G401.6 (cell line): Measurements from ENCODE around the gene ZC3H10.

ENCODE experiments used
- FAIRE-seq: peaks from 2 replicates; lab custom pipeline; 2012; peaks lifted over from hg19 to GRCh38; lab: Jason Lieb, UNC

ZC3H10 gene

GRCh38 chr12:56127888-56128669 lies 10.0 kb downstream of the ZC3H10 start, which contains the start of gene ESYT1:
ESYT1 (plus strand) TSS chr12:56128267; CDS start chr12:56128320, 53 bp downstream.
- FAIRE-seq, result peak; percentile 99

- FAIRE-seq, result no peak
These were observed 10.7 kb downstream of the ZC3H10 start for GRCh38 chr12:56128670-56129205.

- no peak for FAIRE-seq
These were observed 11.3 kb downstream of the ZC3H10 start for GRCh38 chr12:56129206-56129941.

GRCh38 chr12:56129942-56130495 lies 12.0 kb downstream of the ZC3H10 start:
- no peak for FAIRE-seq

- no peak for FAIRE-seq
These were observed 12.8 kb downstream of the ZC3H10 start for GRCh38 chr12:56130876-56131275.

- FAIRE-seq, result no peak
These were observed 16.8 kb downstream of the ZC3H10 start for GRCh38 chr12:56134897-56135296.

GRCh38 chr12:56137853-56138571 lies 19.9 kb downstream of the ZC3H10 start:
- FAIRE-seq, result no peak

GRCh38 chr12:56141946-56142784 lies 24.1 kb downstream of the ZC3H10 start:
- FAIRE-seq, result no peak

GRCh38 chr12:56143217-56143616 lies 25.2 kb downstream of the ZC3H10 start:
- no peak for FAIRE-seq

GRCh38 chr12:56143870-56144269 lies 25.8 kb downstream of the ZC3H10 start:
- no peak for FAIRE-seq

- no peak for FAIRE-seq
These were observed 27.2 kb downstream of the ZC3H10 start for GRCh38 chr12:56145217-56145616.

GRCh38 chr12:56146492-56147460 lies 28.7 kb downstream of the ZC3H10 start:
- FAIRE-seq, result no peak

GRCh38 chr12:56150563-56150962 lies 32.5 kb downstream of the ZC3H10 start:
- FAIRE-seq, result no peak

- peak; percentile 13 for FAIRE-seq
These were observed 33.6 kb downstream of the ZC3H10 start for GRCh38 chr12:56151672-56152131.

GRCh38 chr12:56152132-56152755 lies 34.2 kb downstream of the ZC3H10 start, which contains the start of gene MYL6B:
MYL6B (plus strand) TSS chr12:56152587; CDS start chr12:56153919, 1,332 bp downstream.
- peak; percentile 88 for FAIRE-seq

- no peak for FAIRE-seq
These were observed 35.0 kb downstream of the ZC3H10 start for GRCh38 chr12:56152756-56153677.

- FAIRE-seq, result no peak
These were observed 35.6 kb downstream of the ZC3H10 start for GRCh38 chr12:56153678-56154065.

GRCh38 chr12:56154246-56154771 lies 36.2 kb downstream of the ZC3H10 start:
- FAIRE-seq, result no peak
